IMR-90 (cell line): ENCODE results near the gene MOB3B. TPM values are rescaled to one million over a fixed set of nuclear protein-coding genes. Genes with fewer than 3 reads are reported as not detected.
A peak's percentile ranks its signal among the peaks of the same experiment; 100 is the strongest.

Source experiments
- ATAC-seq: fragments of 200-7000 bp; cut with Tn5 transposase; 2 replicates; pipeline ENCODE4 v1.9.1; 2020; ENCODE audit warnings: low read depth, mild to moderate bottlenecking, moderate library complexity
- BruUV-seq: library from RNA; stranded (reverse); fragments of 400-500 nt; replicated peaks from 2 replicates; lab custom pipeline; 2021; lab: Mats Ljungman, UMichigan
- CTCF ChIA-PET: fragments of 300-600 bp; formaldehyde crosslinking; extraction: SDS; loops from one replicate; lab custom pipeline; 2021; ENCODE audit warnings: antibody characterized with exemption; lab: Yijun Ruan, JAX
- POLR2A ChIA-PET: fragments of 300-600 bp; sonication (Branson Sonifier 250); formaldehyde crosslinking; loops from one replicate; lab custom pipeline; 2022; ENCODE audit warnings: antibody characterized with exemption; ENCODE audit not compliant: unreplicated experiment; lab: Charles Lee
- DNase-seq: peaks from one replicate; pipeline ENCODE4 v3.0.0; 2013
- H2AFZ ChIP-seq: replicated peaks from 2 replicates; pipeline ENCODE3; 2013; ENCODE audit warnings: low read length, mild to moderate bottlenecking; ENCODE audit not compliant: poor library complexity
- H2AK5ac ChIP-seq: 2 replicates; pipeline ENCODE4 v1.6.1; 2013; ENCODE audit warnings: low read depth, low read length, inconsistent platforms
- H2AK9ac ChIP-seq: replicated peaks from 2 replicates; pipeline ENCODE3; 2013; ENCODE audit warnings: mild to moderate bottlenecking, low read depth, low read length, moderate library complexity; ENCODE audit not compliant: poor library complexity
- H2BK120ac ChIP-seq: 2 replicates; pipeline ENCODE4 v1.6.1; 2013; ENCODE audit warnings: low read depth, low read length, inconsistent platforms
- H2BK15ac ChIP-seq: 3 replicates; pipeline ENCODE4 v1.6.1; 2013; ENCODE audit warnings: low read depth, low read length, inconsistent platforms
- H2BK20ac ChIP-seq: 2 replicates; pipeline ENCODE4 v1.6.1; 2013; ENCODE audit warnings: low read depth, mild to moderate bottlenecking, inconsistent platforms, low read length, moderate library complexity
- H2BK5ac ChIP-seq: 2 replicates; pipeline ENCODE4 v1.6.1; 2013; ENCODE audit warnings: mild to moderate bottlenecking, low read depth, low read length, inconsistent platforms; ENCODE audit not compliant: poor library complexity, severe bottlenecking
- H3K14ac ChIP-seq: replicated peaks from 2 replicates; pipeline ENCODE4 v1.6.1; 2013; ENCODE audit warnings: low read depth, low read length, inconsistent platforms
- H3K18ac ChIP-seq: 2 replicates; pipeline ENCODE4 v1.6.1; 2013; ENCODE audit warnings: low read depth, low read length, control low read depth
- H3K23ac ChIP-seq: 2 replicates; pipeline ENCODE4 v1.6.1; 2013; ENCODE audit warnings: low read depth, low read length, inconsistent platforms
- H3K27ac ChIP-seq: 2 replicates; pipeline ENCODE4 v1.5.1; 2013; ENCODE audit warnings: mild to moderate bottlenecking, control low read depth, low read length; ENCODE audit not compliant: insufficient read depth
- H3K27me3 ChIP-seq: 2 replicates; pipeline ENCODE4 v1.6.1; 2013; ENCODE audit warnings: low read length; ENCODE audit not compliant: control insufficient read depth, insufficient read depth
- H3K36me3 ChIP-seq: 2 replicates; pipeline ENCODE4 v1.6.1; 2013; ENCODE audit warnings: low read length, mixed read lengths; ENCODE audit not compliant: control insufficient read depth, insufficient read depth
- H3K4ac ChIP-seq: 2 replicates; pipeline ENCODE4 v1.6.1; 2013; ENCODE audit warnings: low read depth, low read length, inconsistent platforms
- H3K4me1 ChIP-seq: 2 replicates; pipeline ENCODE4 v1.6.1; 2013; ENCODE audit warnings: low read length, mixed read lengths; ENCODE audit not compliant: control insufficient read depth, insufficient read depth
- H3K4me2 ChIP-seq: 2 replicates; pipeline ENCODE4 v1.6.1; 2013; ENCODE audit warnings: low read depth, mild to moderate bottlenecking, control low read depth, low read length, moderate library complexity
- H3K4me3 ChIP-seq: 2 replicates; pipeline ENCODE4 v1.5.1; 2013; ENCODE audit warnings: low read depth, mild to moderate bottlenecking, control low read depth, low read length, moderate library complexity; ENCODE audit not compliant: insufficient read depth
- H3K56ac ChIP-seq: 2 replicates; pipeline ENCODE4 v1.6.1; 2013; ENCODE audit warnings: low read length, inconsistent platforms; ENCODE audit not compliant: insufficient read depth; ENCODE audit errors: extremely low read depth
- H3K79me1 ChIP-seq, 2 experiments: 2 replicates each; pipeline ENCODE4 v1.6.1; 2013; ENCODE audit warnings: low read length in 2 of 2, inconsistent platforms in 1 of 2, low read depth in 1 of 2
- H3K9ac ChIP-seq: 2 replicates; pipeline ENCODE4 v1.6.1; 2013; ENCODE audit warnings: low read depth, low read length, control low read depth
- H3K9me1 ChIP-seq: 2 replicates; pipeline ENCODE4 v1.6.1; 2013; ENCODE audit warnings: low read length, inconsistent platforms; ENCODE audit not compliant: insufficient read depth
- H3K9me3 ChIP-seq: 2 replicates; pipeline ENCODE4 v1.6.1; 2013; ENCODE audit warnings: low read length; ENCODE audit not compliant: control insufficient read depth, insufficient read depth
- H4K20me1 ChIP-seq: 2 replicates; pipeline ENCODE4 v1.6.1; 2013; ENCODE audit warnings: low read length, inconsistent platforms; ENCODE audit not compliant: insufficient read depth
- H4K5ac ChIP-seq: 2 replicates; pipeline ENCODE4 v1.6.1; 2013; ENCODE audit warnings: mild to moderate bottlenecking, low read depth, low read length, control low read depth
- H4K8ac ChIP-seq, 2 experiments: 2 replicates each; pipeline ENCODE4 v1.6.1; 2013; ENCODE audit warnings: low read depth in 2 of 2, low read length in 2 of 2, control low read depth in 1 of 2, inconsistent platforms in 1 of 2
- H4K91ac ChIP-seq: 2 replicates; pipeline ENCODE4 v1.6.1; 2013; ENCODE audit warnings: low read depth, low read length, inconsistent platforms; ENCODE audit not compliant: insufficient read depth
- CTCF ChIP-seq: conservative IDR thresholded peaks from 2 replicates; pipeline ENCODE4 v1.5.1; 2012; ENCODE audit warnings: mild to moderate bottlenecking, low read depth, low read length, improper control_type of control experiment
- ELK1 ChIP-seq: fragments of 150-350 bp; IDR thresholded peaks from 2 replicates; pipeline ENCODE4 v1.6.1; 2016; ENCODE audit warnings: low read depth, mild to moderate bottlenecking, low read length, moderate library complexity, borderline replicate concordance
- MAFK ChIP-seq: IDR thresholded peaks from 2 replicates; pipeline ENCODE4 v1.6.1; 2012; ENCODE audit warnings: low read depth, low read length, improper control_type of control experiment
- RAD21 ChIP-seq: IDR thresholded peaks from 2 replicates; pipeline ENCODE4 v1.6.1; 2012; ENCODE audit warnings: low read length, improper control_type of control experiment
- WGBS, 2 experiments: methylation state at CpG; one replicate each; pipeline versions ENCODE4 v1.1.5 to v1.1.7; 2013; ENCODE audit warnings: missing lambda C conversion rate in 2 of 2; ENCODE audit not compliant: insufficient read length in 1 of 2; ENCODE audit errors: extremely low coverage in 2 of 2; 5-methylcytosine and 5-hydroxymethylcytosine counted together
- dilution Hi-C: fragments of 300-500 bp; cut with HindIII; formaldehyde crosslinking; loops from one replicate; pipeline ENCODE4 v1.14.3; 2018; ENCODE audit warnings: low sequenced_read_pairs; ENCODE audit not compliant: unreplicated experiment
- in situ Hi-C: fragments of 300-500 bp; cut with MboI; formaldehyde crosslinking; loops from 3 replicates; pipeline ENCODE4 v1.14.3; 2019; ENCODE audit warnings: low sequenced_read_pairs, inconsistent platforms, mixed read lengths
- intact Hi-C: fragments of 100-400 bp; cut with micrococcal nuclease; formaldehyde crosslinking; loops from 2 replicates; pipeline ENCODE4 v1.10.0; 2022
- polyA plus RNA-seq, 3 experiments: library from polyadenylated mRNA; depleted of rRNA; stranded (reverse); fragments of >200 nt; gene quantifications; 2 replicates each; pipeline ENCODE4 v1.2.3, GENCODE V29; 2012; ENCODE audit warnings: low replicate concordance in 1 of 3
- total RNA-seq: library from RNA; depleted of rRNA; stranded (reverse); fragments of >200 nt; gene quantifications from 2 replicates; pipeline ENCODE4 v1.2.3, GENCODE V29; 2012

Gene MOB3B
- total and polyA plus RNA-seq, 2 of the 4 experiments (the other 2 are of a cell fraction), result under 0.01 to 0.02 TPM

- no TSS peak for BruUV-seq
- H2BK5ac ChIP-seq, result no peak overlapping the region
- no peaks in the 10 kb centered on the region for H3K27me3 ChIP-seq
- no peak overlapping the region for H2AK5ac ChIP-seq
- 100% methylated on average over 1 of the region's 1 CpG; no CpG with 5 or more reads in 1 of the 2 experiments for WGBS, 2 experiments
- ATAC-seq (no peak), DNase-seq (no peak)
- H3K18ac ChIP-seq, result no peak overlapping the region
- no peak overlapping the region for H3K27ac ChIP-seq
- dilution Hi-C loops (no loop called here), in situ Hi-C loops (no loop called here), intact Hi-C loops (no loop called here)
- no peaks in the 10 kb centered on the region for H3K9me3 ChIP-seq
- H3K23ac ChIP-seq, result no peak overlapping the region
- H3K9me1 ChIP-seq, result 0 out of 2 replicates have a peak, but pooled peaks cover 2% of the 10 kb centered on the region
- H3K79me1 ChIP-seq, result no peaks in the 10 kb centered on the region
- no peak overlapping the region for H4K8ac ChIP-seq
- CTCF ChIA-PET, result no interaction called here
- peaks cover 3% of the 10 kb centered on the region; the same call in 1 of the 2 replicates for H3K36me3 ChIP-seq
- no peak overlapping the region for H3K14ac ChIP-seq
- no peaks in the 10 kb centered on the region for H4K20me1 ChIP-seq
- no peak overlapping the region for H4K5ac ChIP-seq
- no peak overlapping the region for H2BK120ac ChIP-seq
- H2AFZ ChIP-seq, result no peak overlapping the region
- H3K56ac ChIP-seq, result no peak overlapping the region
- H3K4me3 ChIP-seq, result no peak overlapping the region
- peak; percentile 91 for TF ChIP-seq MAFK
- TF ChIP-seq ELK1, result no peak
- no peak for TF ChIP-seq RAD21
- TF ChIP-seq CTCF, result no peak
- H3K9ac ChIP-seq, result no peak overlapping the region
- no peak overlapping the region for H3K4me2 ChIP-seq
- H2BK20ac ChIP-seq, result no peak overlapping the region
- POLR2A ChIA-PET, result no interaction called here
- no peak overlapping the region for H2AK9ac ChIP-seq
- H2BK15ac ChIP-seq, result no peak overlapping the region
- no peak overlapping the region for H4K91ac ChIP-seq
- H3K4me1 ChIP-seq, result no peaks in the 10 kb centered on the region
- H3K4ac ChIP-seq, result no peak overlapping the region
These were observed 25.1 kb upstream of the MOB3B start for GRCh38 chr9:27554712-27555111.
